ENCODE measurements around the gene ZDHHC24.

- no peak for TF ChIP-seq POLR2A (IDR thresholded peaks at IDR 0.05)
- no peak for TF ChIP-seq EP300 (IDR thresholded peaks at IDR 0.05)
- no peak for TF ChIP-seq POLR2AphosphoS5 (IDR thresholded peaks at IDR 0.05)
Observed at GRCh38 chr11:66493130-66493529, 52.7 kb downstream of the ZDHHC24 start.
